ENCODE results near the gene IKZF2. TPM values are rescaled to one million over a fixed set of nuclear protein-coding genes. Genes with fewer than 3 reads are reported as not detected.

The IKZF2 gene
- total and polyA plus RNA-seq, 2 donors (not counting 3 experiments of a cell fraction or from before 2014, with no cell fraction given): 0.08 to 0.46 TPM

DNA sequence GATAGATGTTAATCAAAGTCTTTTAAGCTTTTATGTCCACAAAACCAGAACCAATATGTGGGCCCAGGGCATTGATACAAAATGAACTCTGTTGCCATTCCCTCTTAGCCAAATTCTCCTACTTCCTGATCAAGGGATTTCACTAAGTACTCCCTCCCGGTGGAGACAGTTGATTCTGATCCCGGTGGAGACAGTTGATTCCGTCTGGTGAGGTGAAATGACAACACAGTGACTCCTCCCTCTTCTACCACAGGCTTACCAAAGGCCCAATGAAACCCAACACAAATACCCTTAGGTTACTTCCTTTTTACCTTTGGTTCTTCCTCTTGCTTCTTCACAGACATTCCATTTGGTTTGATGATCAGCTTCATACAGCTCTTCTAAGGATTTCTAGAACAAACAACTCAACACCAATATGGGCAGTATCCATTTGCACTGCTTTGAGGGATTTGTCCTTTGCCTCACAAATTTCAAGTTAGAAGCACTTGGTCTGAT is 153.8 kb downstream of the IKZF2 start:
- Histone ChIP-seq H3K9ac (replicated peaks; ENCODE audit: extremely low read depth, insufficient read depth, low read length) (no peak overlapping the region), H3K9me3 (replicated peaks; ENCODE audit: control insufficient read depth, insufficient read depth, low read length) (no peaks in the 10 kb centered on the region), H4K20me1 (replicated peaks; ENCODE audit: control insufficient read depth, extremely low read depth, insufficient read depth, low read length) (no peaks in the 10 kb centered on the region), H3K4me3 (replicated peaks in 1 of 3; ENCODE audit: insufficient read depth in 1 of 3, low read depth in 1 of 3, low read length in 3 of 3) (no peak overlapping the region), H3K27ac (ENCODE audit: insufficient read depth, low read depth, low read length) (no peak overlapping the region), H3K79me2 (ENCODE audit: control insufficient read depth, insufficient read depth, low read length) (no peaks in the 10 kb centered on the region), H3K27me3 (ENCODE audit: control insufficient read depth in 2 of 2, insufficient read depth in 2 of 2, low read length in 2 of 2) (no peaks in the 10 kb centered on the region), H3K9me1 (replicated peaks; ENCODE audit: control insufficient read depth, extremely low read depth, insufficient read depth, low read length) (no peaks in the 10 kb centered on the region), H3K4me2 (ENCODE audit: insufficient read depth, low read length) (no peak overlapping the region), H2AFZ (ENCODE audit: low read depth, low read length) (no peak overlapping the region), H3K4me1 (ENCODE audit: control insufficient read depth, extremely low read depth, insufficient read depth, low read length) (no peaks in the 10 kb centered on the region), H3K36me3 (ENCODE audit: control insufficient read depth in 2 of 2, extremely low read depth in 1 of 2, insufficient read depth in 2 of 2, low read length in 2 of 2) (no peaks in the 10 kb centered on the region)
- intact Hi-C loops (cut with micrococcal nuclease) (no loop called here), dilution Hi-C loops (cut with MboI; ENCODE audit: extremely low pct_ligation_motif_present, low sequenced_read_pairs) (no loop called here)
- FAIRE-seq (no peak), DNase-seq (ENCODE audit: low read depth, low spot score) (no peak)
- ChIA-PET POLR2A (no interaction called here), CTCF (no interaction called here)
- TF ChIP-seq, protein P1, sequence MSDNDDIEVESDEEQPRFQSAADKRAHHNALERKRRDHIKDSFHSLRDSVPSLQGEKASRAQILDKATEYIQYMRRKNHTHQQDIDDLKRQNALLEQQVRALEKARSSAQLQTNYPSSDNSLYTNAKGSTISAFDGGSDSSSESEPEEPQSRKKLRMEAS (IDR thresholded peaks at IDR 0.05; ENCODE audit: insufficient read depth, insufficient read length): no peak
- TF ChIP-seq POLR2A (IDR thresholded peaks at IDR 0.05; ENCODE audit: low read depth, low read length): no peak
- no peak for TF ChIP-seq EZH2 (IDR thresholded peaks at IDR 0.05; ENCODE audit: borderline replicate concordance, low read depth, low read length, severe bottlenecking)
- no peak for TF ChIP-seq FOS (IDR thresholded peaks at IDR 0.05; ENCODE audit: borderline replicate concordance, insufficient read depth, low read length)
- TF ChIP-seq, protein P2, sequence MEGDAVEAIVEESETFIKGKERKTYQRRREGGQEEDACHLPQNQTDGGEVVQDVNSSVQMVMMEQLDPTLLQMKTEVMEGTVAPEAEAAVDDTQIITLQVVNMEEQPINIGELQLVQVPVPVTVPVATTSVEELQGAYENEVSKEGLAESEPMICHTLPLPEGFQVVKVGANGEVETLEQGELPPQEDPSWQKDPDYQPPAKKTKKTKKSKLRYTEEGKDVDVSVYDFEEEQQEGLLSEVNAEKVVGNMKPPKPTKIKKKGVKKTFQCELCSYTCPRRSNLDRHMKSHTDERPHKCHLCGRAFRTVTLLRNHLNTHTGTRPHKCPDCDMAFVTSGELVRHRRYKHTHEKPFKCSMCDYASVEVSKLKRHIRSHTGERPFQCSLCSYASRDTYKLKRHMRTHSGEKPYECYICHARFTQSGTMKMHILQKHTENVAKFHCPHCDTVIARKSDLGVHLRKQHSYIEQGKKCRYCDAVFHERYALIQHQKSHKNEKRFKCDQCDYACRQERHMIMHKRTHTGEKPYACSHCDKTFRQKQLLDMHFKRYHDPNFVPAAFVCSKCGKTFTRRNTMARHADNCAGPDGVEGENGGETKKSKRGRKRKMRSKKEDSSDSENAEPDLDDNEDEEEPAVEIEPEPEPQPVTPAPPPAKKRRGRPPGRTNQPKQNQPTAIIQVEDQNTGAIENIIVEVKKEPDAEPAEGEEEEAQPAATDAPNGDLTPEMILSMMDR (IDR thresholded peaks at IDR 0.05; ENCODE audit: extremely low read depth in 1 of 2, insufficient read depth in 1 of 2, low read depth in 1 of 2, low read length in 2 of 2): no peak
- no peak for TF ChIP-seq GATA2 (IDR thresholded peaks at IDR 0.05; ENCODE audit: insufficient read depth, insufficient read length, low read depth, low read length)
- no TSS peak for BruUV-seq (replicated peaks)

Measured in endothelial cell of umbilical vein (primary cell).